ENCODE measurements around the gene LCLAT1.

DNA sequence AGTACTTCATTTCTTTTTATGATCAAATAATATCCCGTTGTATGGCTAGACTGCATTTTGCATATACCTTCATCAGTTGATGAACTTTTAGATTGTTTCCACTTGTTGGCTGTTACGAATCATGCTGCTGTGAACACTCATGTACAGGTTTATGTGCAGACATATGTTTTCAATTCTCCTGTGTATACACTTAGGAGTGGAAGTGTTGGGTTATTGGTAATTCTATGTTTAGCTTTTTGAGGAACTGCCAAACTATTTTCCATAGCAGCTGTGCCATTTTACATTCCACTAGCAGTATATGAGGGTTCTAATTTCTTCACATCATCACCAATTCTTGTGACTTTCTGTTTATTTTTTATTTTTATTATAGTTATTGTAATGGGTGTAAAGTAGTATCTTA lies 32.1 kb upstream of the LCLAT1 start:
- TF ChIP-seq EP300 (IDR thresholded peaks at IDR 0.05; ENCODE audit: borderline replicate concordance in 1 of 2, low read depth in 1 of 2, low read length in 1 of 2) (no peak), TEAD4 (IDR thresholded peaks at IDR 0.05; ENCODE audit: borderline replicate concordance, insufficient read depth) (no peak), RCOR1 (IDR thresholded peaks at IDR 0.05; ENCODE audit: low read length) (no peak), CHD2 (IDR thresholded peaks at IDR 0.05; ENCODE audit: low read length, partially characterized antibody) (no peak), TAF1 (IDR thresholded peaks at IDR 0.05; ENCODE audit: borderline replicate concordance, low read depth, low read length) (no peak), NRF1 (IDR thresholded peaks at IDR 0.05; ENCODE audit: low read depth, low read length) (no peak), MXI1 (IDR thresholded peaks at IDR 0.05; ENCODE audit: low read depth, low read length) (no peak), RAD21 (IDR thresholded peaks at IDR 0.05; ENCODE audit: low read length) (no peak), SIN3A (IDR thresholded peaks at IDR 0.05; ENCODE audit: borderline replicate concordance, low read depth, low read length) (no peak), YY1 (IDR thresholded peaks at IDR 0.05; ENCODE audit: low read depth) (no peak)
- TF ChIP-seq, protein P1, sequence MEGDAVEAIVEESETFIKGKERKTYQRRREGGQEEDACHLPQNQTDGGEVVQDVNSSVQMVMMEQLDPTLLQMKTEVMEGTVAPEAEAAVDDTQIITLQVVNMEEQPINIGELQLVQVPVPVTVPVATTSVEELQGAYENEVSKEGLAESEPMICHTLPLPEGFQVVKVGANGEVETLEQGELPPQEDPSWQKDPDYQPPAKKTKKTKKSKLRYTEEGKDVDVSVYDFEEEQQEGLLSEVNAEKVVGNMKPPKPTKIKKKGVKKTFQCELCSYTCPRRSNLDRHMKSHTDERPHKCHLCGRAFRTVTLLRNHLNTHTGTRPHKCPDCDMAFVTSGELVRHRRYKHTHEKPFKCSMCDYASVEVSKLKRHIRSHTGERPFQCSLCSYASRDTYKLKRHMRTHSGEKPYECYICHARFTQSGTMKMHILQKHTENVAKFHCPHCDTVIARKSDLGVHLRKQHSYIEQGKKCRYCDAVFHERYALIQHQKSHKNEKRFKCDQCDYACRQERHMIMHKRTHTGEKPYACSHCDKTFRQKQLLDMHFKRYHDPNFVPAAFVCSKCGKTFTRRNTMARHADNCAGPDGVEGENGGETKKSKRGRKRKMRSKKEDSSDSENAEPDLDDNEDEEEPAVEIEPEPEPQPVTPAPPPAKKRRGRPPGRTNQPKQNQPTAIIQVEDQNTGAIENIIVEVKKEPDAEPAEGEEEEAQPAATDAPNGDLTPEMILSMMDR (IDR thresholded peaks at IDR 0.05), result no peak
- TF ChIP-seq, protein P2, sequence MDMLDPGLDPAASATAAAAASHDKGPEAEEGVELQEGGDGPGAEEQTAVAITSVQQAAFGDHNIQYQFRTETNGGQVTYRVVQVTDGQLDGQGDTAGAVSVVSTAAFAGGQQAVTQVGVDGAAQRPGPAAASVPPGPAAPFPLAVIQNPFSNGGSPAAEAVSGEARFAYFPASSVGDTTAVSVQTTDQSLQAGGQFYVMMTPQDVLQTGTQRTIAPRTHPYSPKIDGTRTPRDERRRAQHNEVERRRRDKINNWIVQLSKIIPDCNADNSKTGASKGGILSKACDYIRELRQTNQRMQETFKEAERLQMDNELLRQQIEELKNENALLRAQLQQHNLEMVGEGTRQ (IDR thresholded peaks at IDR 0.05; ENCODE audit: borderline replicate concordance, low read depth, low read length), result no peak
- TF ChIP-seq, protein P3, sequence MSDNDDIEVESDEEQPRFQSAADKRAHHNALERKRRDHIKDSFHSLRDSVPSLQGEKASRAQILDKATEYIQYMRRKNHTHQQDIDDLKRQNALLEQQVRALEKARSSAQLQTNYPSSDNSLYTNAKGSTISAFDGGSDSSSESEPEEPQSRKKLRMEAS (IDR thresholded peaks at IDR 0.05; ENCODE audit: low read depth), result no peak
